GM12878 (cell line): ENCODE measurements around the gene INSRR. TPM values are rescaled to one million over a fixed set of nuclear protein-coding genes. Genes with fewer than 3 reads are reported as not detected.

Source experiments
- ATAC-seq: fragments of 200-7000 bp; cut with Tn5 transposase; 3 replicates; pipeline ENCODE4 v1.9.1; 2020; ENCODE audit warnings: mild to moderate bottlenecking, moderate library complexity
- BruUV-seq: library from RNA; stranded (reverse); fragments of 400-500 nt; replicated peaks from 2 replicates; lab custom pipeline; 2021; lab: Mats Ljungman, UMichigan
- CTCF ChIA-PET: fragments of 300-600 bp; sonication (Branson Sonifier 250); formaldehyde crosslinking; extraction: SDS; loops from one replicate; lab custom pipeline; 2021; ENCODE audit warnings: inconsistent platforms; lab: Yijun Ruan, JAX
- POLR2A ChIA-PET: fragments of 350-600 bp; formaldehyde crosslinking; extraction: SDS; loops from one replicate; lab custom pipeline; 2021; ENCODE audit warnings: inconsistent platforms; lab: Charles Lee
- RAD21 ChIA-PET: fragments of 300-600 bp; sonication (Branson Sonifier 250); formaldehyde crosslinking; loops from one replicate; lab custom pipeline; 2023; ENCODE audit warnings: antibody characterized with exemption; ENCODE audit not compliant: unreplicated experiment; lab: Charles Lee
- SMC1A ChIA-PET: fragments of 300-600 bp; sonication (Branson Sonifier 250); formaldehyde crosslinking; loops from one replicate; lab custom pipeline; 2023; ENCODE audit not compliant: unreplicated experiment, uncharacterized antibody; lab: Charles Lee
- DNase-seq: peaks from one replicate; pipeline ENCODE4 v3.0.0-alpha.2; 2011; ENCODE audit warnings: low read depth, low spot score
- FAIRE-seq: peaks from 3 replicates; lab custom pipeline; 2011; peaks lifted over from hg19 to GRCh38; lab: Jason Lieb, UNC
- H2AFZ ChIP-seq: 2 replicates; pipeline ENCODE4 v1.6.0; 2011; ENCODE audit warnings: low read depth, low read length, control low read depth; ENCODE audit not compliant: control insufficient read depth
- H3K27ac ChIP-seq: 2 replicates; pipeline ENCODE4 v1.5.1; 2011; ENCODE audit warnings: control low read depth; ENCODE audit not compliant: control insufficient read depth, insufficient read depth
- H3K27me3 ChIP-seq, 2 experiments: replicated peaks in 1 of 2; 2 replicates each; pipeline versions ENCODE4 v1.6.0 to v1.6.1; 2011; ENCODE audit warnings: low read length in 1 of 2; ENCODE audit not compliant: control insufficient read depth in 2 of 2, insufficient read depth in 2 of 2
- H3K36me3 ChIP-seq, 2 experiments: 2 replicates each; pipeline ENCODE4 v1.5.1; 2011; ENCODE audit warnings: low read length in 1 of 2; ENCODE audit not compliant: control insufficient read depth in 2 of 2, insufficient read depth in 2 of 2
- H3K4me1 ChIP-seq: 2 replicates; pipeline ENCODE4 v1.6.1; 2011; ENCODE audit warnings: mild to moderate bottlenecking, low read length, moderate library complexity, mixed read lengths; ENCODE audit not compliant: control insufficient read depth, insufficient read depth
- H3K4me2 ChIP-seq: 2 replicates; pipeline ENCODE4 v1.6.0; 2011; ENCODE audit warnings: control low read depth; ENCODE audit not compliant: control insufficient read depth, insufficient read depth
- H3K4me3 ChIP-seq: fragments of 200-600 bp; sonication (generic); 2 replicates; pipeline ENCODE4 v1.5.1; 2016
- H3K79me2 ChIP-seq: 2 replicates; pipeline ENCODE4 v1.6.0; 2011; ENCODE audit warnings: low read length; ENCODE audit not compliant: control insufficient read depth, insufficient read depth
- H3K9ac ChIP-seq: 2 replicates; pipeline ENCODE4 v1.8.0; 2011; ENCODE audit warnings: low read length, control low read depth, mixed read lengths; ENCODE audit not compliant: control insufficient read depth, insufficient read depth
- H3K9me3 ChIP-seq: replicated peaks from 3 replicates; pipeline ENCODE4 v1.5.1; 2011; ENCODE audit warnings: mild to moderate bottlenecking, low read length; ENCODE audit not compliant: control insufficient read depth, insufficient read depth
- H4K20me1 ChIP-seq: 2 replicates; pipeline ENCODE4 v1.6.0; 2011; ENCODE audit not compliant: control insufficient read depth, insufficient read depth
- CHD2 ChIP-seq: IDR thresholded peaks from 2 replicates; pipeline ENCODE4 v1.6.1; 2011; ENCODE audit warnings: low read depth, low read length, improper control_type of control experiment, borderline replicate concordance
- CREB1 ChIP-seq: IDR thresholded peaks from 2 replicates; pipeline ENCODE4 v1.6.1; 2012; ENCODE audit warnings: low read depth, mild to moderate bottlenecking, inconsistent platforms
- GATAD2B ChIP-seq: fragments of 450-650 bp; conservative IDR thresholded peaks from 2 replicates; pipeline ENCODE4 v1.6.1; 2017; ENCODE audit warnings: low read depth, mild to moderate bottlenecking, moderate library complexity
- LARP7 ChIP-seq: fragments of 450-650 bp; IDR thresholded peaks from 2 replicates; pipeline ENCODE4 v1.6.1; 2017; ENCODE audit warnings: mild to moderate bottlenecking
- MEF2A ChIP-seq: IDR thresholded peaks from 2 replicates; pipeline ENCODE4 v1.6.1; 2011; ENCODE audit warnings: low read depth, mild to moderate bottlenecking, low read length, moderate library complexity; ENCODE audit not compliant: insufficient read depth
- NFXL1 ChIP-seq: fragments of 450-650 bp; IDR thresholded peaks from 2 replicates; pipeline ENCODE4 v1.6.1; 2017; ENCODE audit warnings: antibody characterized with exemption, mild to moderate bottlenecking, borderline replicate concordance
- RAD51 ChIP-seq: fragments of 450-650 bp; IDR thresholded peaks from 2 replicates; pipeline ENCODE4 v1.6.1; 2016; ENCODE audit warnings: moderate library complexity, mild to moderate bottlenecking, inconsistent platforms
- RB1 ChIP-seq: fragments of 450-650 bp; formaldehyde crosslinking; IDR thresholded peaks from 2 replicates; pipeline ENCODE4 v1.6.1; 2017; ENCODE audit warnings: mild to moderate bottlenecking, borderline replicate concordance
- RBBP5 ChIP-seq: fragments of 200-600 bp; sonication (generic); conservative IDR thresholded peaks from 2 replicates; pipeline ENCODE4 v1.6.1; 2016
- STAT1 ChIP-seq: fragments of 450-650 bp; conservative IDR thresholded peaks from 2 replicates; pipeline ENCODE4 v1.6.1; 2014; ENCODE audit warnings: antibody characterized with exemption, mild to moderate bottlenecking
- TARDBP ChIP-seq: IDR thresholded peaks from 2 replicates; pipeline ENCODE4 v1.6.1; 2016; ENCODE audit warnings: borderline replicate concordance
- TBL1XR1 ChIP-seq: IDR thresholded peaks from 2 replicates; pipeline ENCODE4 v1.6.1; 2012; ENCODE audit warnings: low read depth, low read length, improper control_type of control experiment
- WGBS: methylation state at CpG from one replicate; pipeline ENCODE4 v1.1.6; 2016; ENCODE audit warnings: low lambda C conversion rate; ENCODE audit not compliant: insufficient replicate concordance, insufficient coverage; ENCODE audit errors: missing lambda C conversion rate; 5-methylcytosine and 5-hydroxymethylcytosine counted together
- in situ Hi-C: fragments of 300-500 bp; cut with MboI; formaldehyde crosslinking; loops from 9 replicates; pipeline ENCODE4 v1.14.3; 2018; ENCODE audit warnings: mixed read lengths
- intact Hi-C: fragments of 100-400 bp; cut with micrococcal nuclease; formaldehyde crosslinking; loops from one replicate; pipeline ENCODE4 v1.14.2; 2022; ENCODE audit not compliant: unreplicated experiment
- polyA plus RNA-seq, 11 experiments: library from polyadenylated mRNA; depleted of rRNA in 4 of 11; unstranded in 6 of 11; stranded (reverse) in 5 of 11; fragments of >200 nt; fragmentation: Nextera tagmentation in 4 of 11; fragmentation: Illumina TruSeq in 1 of 11; extraction: Ambion mirVana in 4 of 11; extraction: Trizol in 1 of 11; gene quantifications; 1 replicate in 1 of 11; 2 replicates in 10 of 11; pipeline versions ENCODE4 v1.2.1 to v1.2.3, GENCODE V29; 2011 to 2016; ENCODE audit warnings: inconsistent platforms in 2 of 11, missing spikeins in 2 of 11, low read depth in 1 of 11
- total RNA-seq, 4 experiments: library from RNA; depleted of rRNA in 3 of 4; stranded (reverse); fragments of >200 nt in 3 of 4; fragmentation: Illumina TruSeq in 1 of 4; extraction: Trizol in 1 of 4; gene quantifications; 2 replicates each; pipeline versions ENCODE4 v1.2.1 to v1.2.3, GENCODE V29; 2013 to 2021
- TF ChIP-seq, protein P1 (sequence below): fragments of 450-650 bp; IDR thresholded peaks from 2 replicates; pipeline ENCODE4 v1.6.1; 2017; ENCODE audit warnings: mild to moderate bottlenecking, low read depth, inconsistent platforms; ENCODE audit not compliant: poor library complexity, severe bottlenecking
- TF ChIP-seq, protein P2 (sequence below): fragments of 450-650 bp; formaldehyde crosslinking; IDR thresholded peaks from 2 replicates; pipeline ENCODE4 v1.5.0; 2022; ENCODE audit warnings: mild to moderate bottlenecking, missing genetic modification characterization
- TF ChIP-seq, protein P3 (sequence below): fragments of 450-650 bp; formaldehyde crosslinking; IDR thresholded peaks from 2 replicates; pipeline ENCODE4 v1.4.0; 2022; ENCODE audit warnings: mild to moderate bottlenecking, moderate library complexity

INSRR gene
- total and polyA plus RNA-seq, 10 of the 15 experiments (the other 5 are each of a cell fraction or from before 2014, with no cell fraction given), result 0.01 TPM; not detected in 9

DNA sequence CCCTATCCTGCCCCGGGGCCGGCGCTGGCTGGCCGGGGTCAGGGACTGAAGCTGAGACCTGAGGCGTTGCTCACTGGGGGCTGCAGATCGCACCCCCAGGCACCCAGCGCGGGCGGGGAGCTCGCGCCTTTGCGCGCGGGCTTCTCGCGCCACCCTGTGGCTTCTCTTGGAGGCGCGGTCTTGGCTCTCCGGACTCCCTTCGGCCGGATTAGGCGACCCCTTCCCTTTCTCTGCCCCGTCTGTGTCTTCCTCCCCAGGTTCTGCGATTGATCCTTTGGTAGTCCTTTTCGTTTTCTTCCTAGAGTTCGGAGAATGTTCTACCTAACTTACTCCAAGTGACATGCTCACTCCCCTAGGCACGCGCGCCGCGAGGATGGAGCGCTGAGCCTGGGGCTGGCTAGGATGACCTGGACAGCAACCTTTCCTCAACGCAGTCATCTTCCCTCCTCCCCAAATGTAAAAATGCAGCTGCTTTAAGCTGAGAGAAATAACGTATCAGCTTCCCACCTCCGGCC lies 1.3 kb upstream of the INSRR start:
- SMC1A ChIA-PET, result interaction anchor here (0.9 to 7.6 kb wide), 24 partner anchors 8 to 233 kb away, joined by 3 to 123 read pairs (median 5); partner anchors contain the start of genes ISG20L2, METTL25B and MRPL24
- H3K4me1 ChIP-seq, result peaks cover 26% of the 10 kb centered on the region
- WGBS, result 6% methylated on average over 35 of the region's 35 CpGs
- H3K9me3 ChIP-seq, result no peaks in the 10 kb centered on the region
- POLR2A ChIA-PET, result interaction anchor here (0.6 to 1.7 kb wide), 6 partner anchors 22 to 134 kb away, joined by 3 to 9 read pairs (median 3); no protein-coding TSS in a partner anchor
- intact Hi-C loops, result loop anchor here (1.0 kb wide), 4 partner anchors 21 to 171 kb away; no protein-coding TSS in a partner anchor
- peaks cover 8 to 22% of the 10 kb centered on the region in 2 experiments for H3K27me3 ChIP-seq
- H2AFZ ChIP-seq, result peak overlapping the region; percentile 46
- H3K27ac ChIP-seq, result no peak overlapping the region
- H3K36me3 ChIP-seq, result no peaks in the 10 kb centered on the region
- BruUV-seq, result no TSS peak
- peak; percentile 84 for ATAC-seq
- RAD21 ChIA-PET, result interaction anchor here (0.6 to 7.0 kb wide), 24 partner anchors 13 to 246 kb away, joined by 3 to 115 read pairs (median 4); partner anchors contain the start of genes ISG20L2, METTL25B, MRPL24 and PRCC
- no peak for DNase-seq
- no peak for FAIRE-seq
- CTCF ChIA-PET, result interaction anchor here (0.6 to 9.4 kb wide), 51 partner anchors 10 to 296 kb away, joined by 3 to 248 read pairs (median 5); partner anchors contain the start of genes CRABP2, ISG20L2, METTL25B and MRPL24
- no peak overlapping the region for H3K9ac ChIP-seq
- peak overlapping the region; percentile 53; the same call in 1 of the 2 replicates for H3K4me3 ChIP-seq
- in situ Hi-C loops, result loop anchor here (5.0 kb wide), 2 partner anchors 58 to 173 kb away; no protein-coding TSS in a partner anchor
- peak overlapping the region; percentile 85 for H3K4me2 ChIP-seq
- H3K79me2 ChIP-seq, result no peaks in the 10 kb centered on the region
- H4K20me1 ChIP-seq, result no peaks in the 10 kb centered on the region
- TF ChIP-seq, protein P1, sequence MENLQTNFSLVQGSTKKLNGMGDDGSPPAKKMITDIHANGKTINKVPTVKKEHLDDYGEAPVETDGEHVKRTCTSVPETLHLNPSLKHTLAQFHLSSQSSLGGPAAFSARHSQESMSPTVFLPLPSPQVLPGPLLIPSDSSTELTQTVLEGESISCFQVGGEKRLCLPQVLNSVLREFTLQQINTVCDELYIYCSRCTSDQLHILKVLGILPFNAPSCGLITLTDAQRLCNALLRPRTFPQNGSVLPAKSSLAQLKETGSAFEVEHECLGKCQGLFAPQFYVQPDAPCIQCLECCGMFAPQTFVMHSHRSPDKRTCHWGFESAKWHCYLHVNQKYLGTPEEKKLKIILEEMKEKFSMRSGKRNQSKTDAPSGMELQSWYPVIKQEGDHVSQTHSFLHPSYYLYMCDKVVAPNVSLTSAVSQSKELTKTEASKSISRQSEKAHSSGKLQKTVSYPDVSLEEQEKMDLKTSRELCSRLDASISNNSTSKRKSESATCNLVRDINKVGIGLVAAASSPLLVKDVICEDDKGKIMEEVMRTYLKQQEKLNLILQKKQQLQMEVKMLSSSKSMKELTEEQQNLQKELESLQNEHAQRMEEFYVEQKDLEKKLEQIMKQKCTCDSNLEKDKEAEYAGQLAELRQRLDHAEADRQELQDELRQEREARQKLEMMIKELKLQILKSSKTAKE, result no peak
- TF ChIP-seq CREB1 (no peak), RBBP5 (no peak), MEF2A (no peak), TARDBP (no peak), GATAD2B (0 out of 2 replicates have a peak, but pooled peaks have one; percentile 28), NFXL1 (no peak), RB1 (peak; percentile 70; the same call in 1 of the 2 replicates), RAD51 (no peak), CHD2 (no peak), LARP7 (0 out of 2 replicates have a peak, but pooled peaks have one; percentile 45), TBL1XR1 (no peak), STAT1 (no peak)
- TF ChIP-seq, protein P2, sequence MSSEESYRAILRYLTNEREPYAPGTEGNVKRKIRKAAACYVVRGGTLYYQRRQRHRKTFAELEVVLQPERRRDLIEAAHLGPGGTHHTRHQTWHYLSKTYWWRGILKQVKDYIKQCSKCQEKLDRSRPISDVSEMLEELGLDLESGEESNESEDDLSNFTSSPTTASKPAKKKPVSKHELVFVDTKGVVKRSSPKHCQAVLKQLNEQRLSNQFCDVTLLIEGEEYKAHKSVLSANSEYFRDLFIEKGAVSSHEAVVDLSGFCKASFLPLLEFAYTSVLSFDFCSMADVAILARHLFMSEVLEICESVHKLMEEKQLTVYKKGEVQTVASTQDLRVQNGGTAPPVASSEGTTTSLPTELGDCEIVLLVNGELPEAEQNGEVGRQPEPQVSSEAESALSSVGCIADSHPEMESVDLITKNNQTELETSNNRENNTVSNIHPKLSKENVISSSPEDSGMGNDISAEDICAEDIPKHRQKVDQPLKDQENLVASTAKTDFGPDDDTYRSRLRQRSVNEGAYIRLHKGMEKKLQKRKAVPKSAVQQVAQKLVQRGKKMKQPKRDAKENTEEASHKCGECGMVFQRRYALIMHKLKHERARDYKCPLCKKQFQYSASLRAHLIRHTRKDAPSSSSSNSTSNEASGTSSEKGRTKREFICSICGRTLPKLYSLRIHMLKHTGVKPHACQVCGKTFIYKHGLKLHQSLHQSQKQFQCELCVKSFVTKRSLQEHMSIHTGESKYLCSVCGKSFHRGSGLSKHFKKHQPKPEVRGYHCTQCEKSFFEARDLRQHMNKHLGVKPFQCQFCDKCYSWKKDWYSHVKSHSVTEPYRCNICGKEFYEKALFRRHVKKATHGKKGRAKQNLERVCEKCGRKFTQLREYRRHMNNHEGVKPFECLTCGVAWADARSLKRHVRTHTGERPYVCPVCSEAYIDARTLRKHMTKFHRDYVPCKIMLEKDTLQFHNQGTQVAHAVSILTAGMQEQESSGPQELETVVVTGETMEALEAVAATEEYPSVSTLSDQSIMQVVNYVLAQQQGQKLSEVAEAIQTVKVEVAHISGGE (CRISPR knock-in tag), result 0 out of 2 replicates have a peak, but pooled peaks have one; percentile 10
- TF ChIP-seq, protein P3, sequence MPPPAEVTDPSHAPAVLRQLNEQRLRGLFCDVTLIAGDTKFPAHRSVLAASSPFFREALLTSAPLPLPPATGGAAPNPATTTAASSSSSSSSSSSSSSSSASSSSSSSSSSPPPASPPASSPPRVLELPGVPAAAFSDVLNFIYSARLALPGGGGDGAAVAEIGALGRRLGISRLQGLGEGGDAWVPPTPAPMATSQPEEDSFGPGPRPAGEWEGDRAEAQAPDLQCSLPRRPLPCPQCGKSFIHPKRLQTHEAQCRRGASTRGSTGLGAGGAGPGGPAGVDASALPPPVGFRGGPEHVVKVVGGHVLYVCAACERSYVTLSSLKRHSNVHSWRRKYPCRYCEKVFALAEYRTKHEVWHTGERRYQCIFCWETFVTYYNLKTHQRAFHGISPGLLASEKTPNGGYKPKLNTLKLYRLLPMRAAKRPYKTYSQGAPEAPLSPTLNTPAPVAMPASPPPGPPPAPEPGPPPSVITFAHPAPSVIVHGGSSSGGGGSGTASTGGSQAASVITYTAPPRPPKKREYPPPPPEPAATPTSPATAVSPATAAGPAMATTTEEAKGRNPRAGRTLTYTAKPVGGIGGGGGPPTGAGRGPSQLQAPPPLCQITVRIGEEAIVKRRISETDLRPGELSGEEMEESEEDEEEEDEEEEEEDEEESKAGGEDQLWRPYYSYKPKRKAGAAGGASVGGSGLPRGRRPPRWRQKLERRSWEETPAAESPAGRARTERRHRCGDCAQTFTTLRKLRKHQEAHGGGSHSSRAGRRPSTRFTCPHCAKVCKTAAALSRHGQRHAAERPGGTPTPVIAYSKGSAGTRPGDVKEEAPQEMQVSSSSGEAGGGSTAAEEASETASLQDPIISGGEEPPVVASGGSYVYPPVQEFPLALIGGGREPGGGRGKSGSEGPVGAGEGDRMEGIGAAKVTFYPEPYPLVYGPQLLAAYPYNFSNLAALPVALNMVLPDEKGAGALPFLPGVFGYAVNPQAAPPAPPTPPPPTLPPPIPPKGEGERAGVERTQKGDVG (CRISPR knock-in tag), result no peak
